AG09319 (cell line): ENCODE measurements around the gene FIBP.

ENCODE experiments used
- DNase-seq: peaks from one replicate; pipeline ENCODE4 v3.0.0-alpha.2; 2010; ENCODE audit warnings: low read depth; ENCODE audit errors: extremely low read depth
- TF ChIP-seq, protein P1 (sequence below): IDR thresholded peaks from 2 replicates; pipeline ENCODE4 v1.5.1; 2011; ENCODE audit warnings: low read depth, mild to moderate bottlenecking, inconsistent platforms, low read length, moderate library complexity

The FIBP gene

DNA sequence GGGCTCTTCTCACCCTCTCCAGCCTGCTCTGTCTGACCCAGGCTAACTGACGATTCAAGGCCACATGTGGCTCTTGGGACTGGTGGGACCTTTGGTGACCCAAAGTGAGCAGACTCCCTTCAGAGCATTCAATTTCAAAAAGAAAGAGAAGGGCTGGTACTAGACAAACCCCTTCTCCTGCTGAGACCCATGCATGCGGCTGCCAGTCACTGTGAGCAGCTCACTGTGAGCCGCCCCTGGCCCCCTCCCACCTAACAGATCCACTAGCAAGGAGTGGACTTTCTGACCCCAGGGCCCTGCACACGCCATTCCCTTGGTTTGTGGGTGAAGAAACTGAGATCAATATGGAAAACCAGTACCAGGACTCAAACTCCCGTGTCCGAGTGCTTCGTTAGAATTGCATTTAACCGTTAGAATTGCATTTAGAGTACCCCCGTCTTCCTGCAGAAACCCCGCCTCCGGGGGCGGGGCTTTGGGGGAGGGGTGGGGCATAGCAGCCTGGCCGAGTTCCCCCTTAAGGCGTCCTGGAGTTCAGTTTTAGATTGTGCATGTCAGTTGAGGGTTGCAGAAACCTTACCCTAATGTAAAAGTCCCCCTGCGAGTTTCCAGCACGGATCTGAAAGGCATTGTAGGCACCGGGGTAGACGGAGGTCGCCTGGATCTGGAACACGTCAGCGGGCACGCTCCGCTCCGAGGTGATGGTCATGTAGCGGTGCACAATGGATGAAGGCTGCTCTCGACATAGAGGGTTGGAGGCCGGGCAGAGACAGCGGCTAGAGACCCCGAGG lies 20.8 kb downstream of the FIBP start:
- no peak for DNase-seq
- TF ChIP-seq, protein P1, sequence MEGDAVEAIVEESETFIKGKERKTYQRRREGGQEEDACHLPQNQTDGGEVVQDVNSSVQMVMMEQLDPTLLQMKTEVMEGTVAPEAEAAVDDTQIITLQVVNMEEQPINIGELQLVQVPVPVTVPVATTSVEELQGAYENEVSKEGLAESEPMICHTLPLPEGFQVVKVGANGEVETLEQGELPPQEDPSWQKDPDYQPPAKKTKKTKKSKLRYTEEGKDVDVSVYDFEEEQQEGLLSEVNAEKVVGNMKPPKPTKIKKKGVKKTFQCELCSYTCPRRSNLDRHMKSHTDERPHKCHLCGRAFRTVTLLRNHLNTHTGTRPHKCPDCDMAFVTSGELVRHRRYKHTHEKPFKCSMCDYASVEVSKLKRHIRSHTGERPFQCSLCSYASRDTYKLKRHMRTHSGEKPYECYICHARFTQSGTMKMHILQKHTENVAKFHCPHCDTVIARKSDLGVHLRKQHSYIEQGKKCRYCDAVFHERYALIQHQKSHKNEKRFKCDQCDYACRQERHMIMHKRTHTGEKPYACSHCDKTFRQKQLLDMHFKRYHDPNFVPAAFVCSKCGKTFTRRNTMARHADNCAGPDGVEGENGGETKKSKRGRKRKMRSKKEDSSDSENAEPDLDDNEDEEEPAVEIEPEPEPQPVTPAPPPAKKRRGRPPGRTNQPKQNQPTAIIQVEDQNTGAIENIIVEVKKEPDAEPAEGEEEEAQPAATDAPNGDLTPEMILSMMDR, result no peak

DNA sequence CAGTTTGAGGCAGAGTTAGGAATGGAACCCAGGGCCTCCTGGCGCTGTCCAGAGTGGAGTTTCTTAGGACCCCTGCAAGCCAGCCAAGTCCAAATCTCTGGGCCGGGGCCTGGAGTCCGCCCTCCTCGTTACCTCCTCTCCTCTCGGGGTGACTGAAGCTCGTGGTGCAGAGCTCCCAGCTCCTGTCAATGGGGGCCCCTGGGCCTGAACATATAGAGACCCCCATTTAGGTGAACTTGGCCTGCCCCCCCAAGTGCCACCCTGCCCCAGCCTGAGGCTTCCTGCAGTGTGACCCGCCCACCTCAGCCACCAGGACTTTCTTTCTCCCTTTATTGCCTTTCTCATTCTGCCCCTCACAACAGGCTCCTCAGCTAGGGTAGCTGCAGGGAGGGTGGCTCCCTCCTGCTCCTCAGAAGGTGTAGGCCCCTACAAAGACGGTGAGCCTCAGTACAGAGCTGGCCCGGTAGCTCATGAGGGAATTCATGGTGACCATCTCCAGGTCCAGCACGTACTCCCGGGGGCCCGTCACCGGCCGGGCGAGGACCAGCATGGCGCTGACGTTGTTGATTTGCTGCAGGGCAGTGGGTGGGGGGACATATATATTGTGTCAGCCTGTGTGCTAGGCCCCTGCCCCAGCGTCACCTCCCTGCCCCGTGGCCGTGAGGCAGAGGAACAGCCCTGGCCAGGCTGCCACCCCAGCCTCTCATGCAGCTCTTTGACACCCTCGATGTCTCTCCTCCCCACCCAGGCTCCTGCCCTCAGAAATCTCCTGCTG lies 21.6 kb downstream of the FIBP start:
- TF ChIP-seq, protein P1, result no peak
- no peak for DNase-seq

DNA sequence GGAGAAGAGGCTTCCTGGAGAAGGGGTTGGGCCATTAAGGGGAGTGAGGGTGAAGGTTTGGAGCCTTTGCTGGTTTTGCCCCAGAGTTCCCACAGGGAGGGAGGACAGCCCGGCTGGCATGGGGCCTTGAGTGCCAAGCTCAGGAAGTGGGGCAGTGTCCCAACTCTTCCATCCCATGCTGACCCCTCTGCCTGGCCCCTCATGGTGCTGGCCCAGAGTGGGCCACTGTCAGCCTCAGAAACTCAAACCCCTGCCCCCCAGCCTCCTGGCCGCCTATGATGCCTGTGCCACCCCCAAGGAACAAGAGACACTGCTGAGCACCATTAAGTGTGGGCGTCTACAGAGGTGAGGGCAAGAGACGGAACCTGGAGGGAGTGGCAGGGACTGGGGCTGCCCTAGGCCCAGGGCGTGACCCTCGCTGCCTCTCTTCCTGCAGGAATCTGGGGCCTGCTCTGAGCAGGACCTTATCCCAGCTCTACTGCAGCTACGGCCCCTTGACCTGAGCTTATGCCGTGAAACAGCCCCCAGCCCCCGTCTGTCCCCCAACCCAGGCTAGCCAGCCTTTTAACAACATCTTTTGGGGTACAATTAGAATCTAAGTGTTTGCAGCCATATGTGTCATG lies 22.6 kb downstream of the FIBP start:
- DNase-seq, result no peak
- TF ChIP-seq, protein P1, result no peak

DNA sequence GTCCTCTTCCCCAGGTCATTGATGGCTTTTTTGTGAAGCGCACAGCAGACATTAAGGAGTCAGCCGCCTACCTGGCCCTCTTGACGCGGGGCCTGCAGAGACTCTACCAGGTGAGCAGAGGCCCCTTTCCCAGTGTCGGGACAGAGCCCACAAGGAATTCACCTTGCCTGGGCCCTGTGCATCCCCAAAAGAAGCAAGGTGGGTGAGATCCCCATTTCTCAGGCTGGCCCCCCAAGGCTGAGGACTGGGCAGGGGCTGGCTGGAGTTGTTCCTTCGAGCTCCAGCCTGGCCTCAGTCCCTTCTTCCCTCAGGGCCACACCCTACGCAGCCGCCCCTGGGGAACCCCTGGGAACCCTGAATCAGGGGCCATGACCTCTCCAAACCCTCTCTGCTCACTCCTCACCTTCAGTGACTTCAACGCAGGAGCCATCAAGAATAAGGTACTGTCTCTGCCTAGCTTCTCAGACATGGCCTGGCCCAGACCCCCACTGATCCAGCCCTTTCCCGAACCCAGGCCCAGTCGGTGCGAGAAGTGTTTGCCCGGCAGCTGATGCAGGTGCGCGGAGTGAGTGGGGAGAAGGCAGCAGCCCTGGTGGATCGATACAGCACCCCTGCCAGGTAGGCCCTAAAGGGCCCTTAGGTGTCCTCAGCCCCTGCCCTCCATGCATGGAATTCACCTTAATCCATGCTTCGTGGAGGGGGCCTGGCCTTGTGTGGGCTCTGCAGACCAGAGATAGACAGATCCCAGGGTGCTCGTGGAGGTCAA lies 23.4 kb downstream of the FIBP start:
- TF ChIP-seq, protein P1, result no peak
- no peak for DNase-seq

DNA sequence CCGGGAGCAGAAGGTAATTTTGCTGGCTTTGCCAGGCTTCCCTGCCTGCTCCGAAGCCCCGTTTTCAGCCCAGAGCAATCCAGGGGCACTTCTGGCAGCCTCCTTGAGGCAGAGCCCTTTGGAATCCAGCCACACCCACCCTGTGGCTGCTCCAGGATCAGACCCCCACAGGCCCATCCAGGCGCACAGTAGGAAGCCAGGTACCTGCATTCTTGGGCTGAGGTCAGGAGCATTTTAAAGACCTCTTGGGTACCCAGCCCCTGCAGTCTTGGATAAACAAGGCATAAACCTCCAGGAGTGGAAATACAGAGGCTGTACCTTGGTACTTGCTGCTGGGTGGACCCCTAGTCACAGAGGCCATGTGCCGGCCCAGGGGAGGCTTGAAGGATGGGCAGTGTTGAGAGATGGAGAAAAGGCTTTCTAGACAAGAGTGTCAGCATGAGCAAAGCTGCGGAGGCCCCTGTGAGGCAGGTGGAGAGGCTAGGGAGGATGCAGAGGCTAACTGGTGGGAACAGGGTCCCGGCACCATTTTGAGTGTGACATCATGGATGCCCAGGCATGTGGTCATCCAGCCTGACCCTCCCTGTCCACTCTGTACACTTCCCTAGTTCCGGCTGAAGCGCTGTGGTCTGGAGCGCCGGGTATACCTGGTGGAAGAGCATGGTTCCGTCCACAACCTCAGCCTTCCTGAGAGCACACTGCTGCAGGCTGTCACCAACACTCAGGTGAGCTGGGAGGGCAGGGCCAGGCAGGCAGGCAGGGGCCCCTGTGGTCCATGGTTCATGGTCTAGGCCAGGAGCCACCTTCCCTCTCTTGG lies 24.2 kb downstream of the FIBP start:
- TF ChIP-seq, protein P1, result no peak
- no peak for DNase-seq
